A673 (cell line): ENCODE measurements around the gene ASTN2.

Experiments
- EZH2 ChIP-seq: fragments of 200-600 bp; sonication (generic); IDR thresholded peaks from 2 replicates; pipeline ENCODE4 v1.6.1; 2017; ENCODE audit warnings: borderline replicate concordance, low read depth, mild to moderate bottlenecking, mixed read lengths, antibody characterized with exemption, low read length; ENCODE audit not compliant: poor library complexity, severe bottlenecking
- TF ChIP-seq, protein P1 (sequence below): fragments of 300-800, 200-600 bp; sonication (generic); conservative IDR thresholded peaks from 2 replicates; pipeline ENCODE4 v1.5.1; 2017; ENCODE audit warnings: low read depth, mild to moderate bottlenecking, antibody characterized with exemption, low read length, moderate library complexity, mixed read lengths

DNA sequence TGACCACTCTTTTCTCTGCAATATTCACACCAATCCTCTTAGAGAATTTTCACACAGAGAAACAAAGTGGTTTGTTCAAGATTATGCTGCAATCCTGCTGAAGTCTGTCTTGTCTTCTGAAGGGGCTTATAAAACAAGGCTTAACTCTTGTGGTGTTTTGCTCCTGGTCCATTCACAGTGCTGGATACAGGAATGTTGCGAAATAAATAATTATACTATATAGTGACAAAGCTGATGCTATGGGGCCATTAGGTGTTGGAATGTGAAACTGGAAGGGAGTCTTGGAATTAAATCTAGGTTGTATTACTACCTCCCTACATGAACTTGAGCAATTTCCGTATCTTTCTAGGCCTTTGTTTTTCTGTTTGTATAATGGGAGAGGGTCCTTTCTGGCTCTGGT is 557.5 kb downstream of the ASTN2 start:
- TF ChIP-seq, protein P1, sequence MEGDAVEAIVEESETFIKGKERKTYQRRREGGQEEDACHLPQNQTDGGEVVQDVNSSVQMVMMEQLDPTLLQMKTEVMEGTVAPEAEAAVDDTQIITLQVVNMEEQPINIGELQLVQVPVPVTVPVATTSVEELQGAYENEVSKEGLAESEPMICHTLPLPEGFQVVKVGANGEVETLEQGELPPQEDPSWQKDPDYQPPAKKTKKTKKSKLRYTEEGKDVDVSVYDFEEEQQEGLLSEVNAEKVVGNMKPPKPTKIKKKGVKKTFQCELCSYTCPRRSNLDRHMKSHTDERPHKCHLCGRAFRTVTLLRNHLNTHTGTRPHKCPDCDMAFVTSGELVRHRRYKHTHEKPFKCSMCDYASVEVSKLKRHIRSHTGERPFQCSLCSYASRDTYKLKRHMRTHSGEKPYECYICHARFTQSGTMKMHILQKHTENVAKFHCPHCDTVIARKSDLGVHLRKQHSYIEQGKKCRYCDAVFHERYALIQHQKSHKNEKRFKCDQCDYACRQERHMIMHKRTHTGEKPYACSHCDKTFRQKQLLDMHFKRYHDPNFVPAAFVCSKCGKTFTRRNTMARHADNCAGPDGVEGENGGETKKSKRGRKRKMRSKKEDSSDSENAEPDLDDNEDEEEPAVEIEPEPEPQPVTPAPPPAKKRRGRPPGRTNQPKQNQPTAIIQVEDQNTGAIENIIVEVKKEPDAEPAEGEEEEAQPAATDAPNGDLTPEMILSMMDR, result no peak
- no peak for TF ChIP-seq EZH2
